H1 (cell line): ENCODE data around the gene OR2K2. TPM values are rescaled to one million over a fixed set of nuclear protein-coding genes. Genes with fewer than 3 reads are reported as not detected.

Experiments
- CTCF ChIA-PET: fragments of 300-600 bp; sonication (Branson Sonifier 250); formaldehyde crosslinking; loops from one replicate; lab custom pipeline; 2021; ENCODE audit not compliant: partially characterized antibody; lab: Charles Lee
- POLR2A ChIA-PET: fragments of 300-600 bp; sonication (Branson Sonifier 250); formaldehyde crosslinking; loops from one replicate; lab custom pipeline; 2021; ENCODE audit warnings: inconsistent platforms; ENCODE audit not compliant: partially characterized antibody; lab: Charles Lee
- DNase-seq, 2 experiments: peaks; one replicate each; pipeline versions ENCODE4 v3.0.0 to v3.0.0-alpha.2; 2010 to 2022; ENCODE audit warnings: low spot score in 2 of 2, low read depth in 1 of 2, mixed read lengths in 1 of 2
- FAIRE-seq: peaks from 2 replicates; lab custom pipeline; 2011; peaks lifted over from hg19 to GRCh38; lab: Jason Lieb, UNC
- H2AFZ ChIP-seq: 2 replicates; pipeline ENCODE4 v1.8.1; 2012; ENCODE audit warnings: low read length, inconsistent platforms
- H2AK5ac ChIP-seq: 2 replicates; pipeline ENCODE4 v1.6.1; 2013; ENCODE audit warnings: low read depth, low read length
- H2BK120ac ChIP-seq: replicated peaks from 2 replicates; pipeline ENCODE3; 2013; ENCODE audit warnings: low read depth, low read length, inconsistent platforms
- H2BK12ac ChIP-seq: 2 replicates; pipeline ENCODE4 v1.6.1; 2013; ENCODE audit warnings: low read depth, low read length
- H2BK15ac ChIP-seq: 2 replicates; pipeline ENCODE4 v1.6.1; 2013; ENCODE audit warnings: low read length
- H2BK20ac ChIP-seq: 2 replicates; pipeline ENCODE4 v1.6.1; 2013; ENCODE audit warnings: low read length
- H2BK5ac ChIP-seq: 2 replicates; pipeline ENCODE4 v1.6.1; 2013; ENCODE audit warnings: low read depth, low read length
- H3K14ac ChIP-seq: 2 replicates; pipeline ENCODE4 v1.6.1; 2013; ENCODE audit warnings: inconsistent platforms; ENCODE audit not compliant: insufficient read length
- H3K18ac ChIP-seq: 2 replicates; pipeline ENCODE4 v1.6.1; 2013; ENCODE audit warnings: low read length; ENCODE audit errors: extremely low read depth
- H3K23ac ChIP-seq: 2 replicates; pipeline ENCODE4 v1.6.1; 2013; ENCODE audit warnings: inconsistent platforms; ENCODE audit not compliant: insufficient read length
- H3K23me2 ChIP-seq: 2 replicates; pipeline ENCODE4 v1.6.1; 2013; ENCODE audit warnings: low read depth, low read length
- H3K27ac ChIP-seq: 2 replicates; pipeline ENCODE4 v1.6.1; 2011; ENCODE audit warnings: low read depth, low read length, inconsistent platforms
- H3K27me3 ChIP-seq, 4 experiments: replicated peaks in 1 of 4; 1 replicate in 1 of 4; 2 replicates in 3 of 4; pipeline versions ENCODE4 v1.6.1 to v1.8.1; 2011 to 2013; ENCODE audit warnings: low read length in 3 of 4, mild to moderate bottlenecking in 3 of 4, inconsistent platforms in 2 of 4, mixed read lengths in 2 of 4, moderate library complexity in 1 of 4; ENCODE audit not compliant: control insufficient read depth in 3 of 4, insufficient read depth in 3 of 4; ENCODE audit errors: extremely low read depth in 1 of 4
- H3K36me3 ChIP-seq, 4 experiments: 2 replicates each; pipeline versions ENCODE4 v1.6.1 to v1.8.1; 2011 to 2013; ENCODE audit warnings: mild to moderate bottlenecking in 4 of 4, low read length in 3 of 4, moderate library complexity in 2 of 4, control low read depth in 1 of 4, inconsistent platforms in 1 of 4; ENCODE audit not compliant: insufficient read depth in 4 of 4, control insufficient read depth in 2 of 4
- H3K4ac ChIP-seq: replicated peaks from 2 replicates; pipeline ENCODE3; 2013; ENCODE audit warnings: low read length, low read depth, mixed read lengths, inconsistent platforms; ENCODE audit not compliant: insufficient read length
- H3K4me1 ChIP-seq, 4 experiments: replicated peaks in 1 of 4; 1 replicate in 1 of 4; 2 replicates in 3 of 4; pipeline versions ENCODE4 v1.6.1 to v1.8.1; 2011 to 2013; ENCODE audit warnings: low read length in 3 of 4, inconsistent platforms in 2 of 4, mixed read lengths in 1 of 4; ENCODE audit not compliant: insufficient read depth in 4 of 4, control insufficient read depth in 3 of 4
- H3K4me2 ChIP-seq, 2 experiments: 2 replicates each; pipeline versions ENCODE4 v1.6.1 to v1.8.1; 2011 to 2013; ENCODE audit warnings: low read depth in 2 of 2, low read length in 2 of 2, control low read depth in 1 of 2, inconsistent platforms in 1 of 2, mild to moderate bottlenecking in 1 of 2; ENCODE audit not compliant: insufficient read depth in 1 of 2
- H3K4me3 ChIP-seq, 4 experiments: fragments of 200-600, 300-600 bp in 1 of 4; sonication (generic), shearing (Covaris generic), sonication (Bioruptor Twin) in 1 of 4; 2 replicates each; pipeline versions ENCODE4 v1.5.1 to v1.8.1; 2011 to 2016; ENCODE audit warnings: low read length in 4 of 4, low read depth in 3 of 4, control low read depth in 2 of 4, inconsistent platforms in 2 of 4, mild to moderate bottlenecking in 2 of 4, mixed read lengths in 1 of 4, moderate library complexity in 1 of 4; ENCODE audit not compliant: insufficient read depth in 2 of 4; ENCODE audit errors: extremely low read depth in 1 of 4
- H3K56ac ChIP-seq: replicated peaks from 2 replicates; pipeline ENCODE3; 2013; ENCODE audit warnings: low read depth, mild to moderate bottlenecking, mixed read lengths, low read length, inconsistent platforms; ENCODE audit not compliant: insufficient read length
- H3K79me1 ChIP-seq: 2 replicates; pipeline ENCODE4 v1.6.1; 2013; ENCODE audit warnings: low read depth, low read length, control low read depth
- H3K79me2 ChIP-seq, 2 experiments: 2 replicates each; pipeline versions ENCODE4 v1.6.1 to v1.8.1; 2012 to 2013; ENCODE audit warnings: low read length in 2 of 2, mild to moderate bottlenecking in 2 of 2, inconsistent platforms in 1 of 2; ENCODE audit not compliant: insufficient read depth in 2 of 2, control insufficient read depth in 1 of 2
- H3K9ac ChIP-seq, 4 experiments: replicated peaks in 1 of 4; 1 replicate in 1 of 4; 2 replicates in 3 of 4; pipeline versions ENCODE4 v1.6.1 to v1.8.1; 2011 to 2013; ENCODE audit warnings: low read depth in 3 of 4, low read length in 3 of 4, control low read depth in 2 of 4, mild to moderate bottlenecking in 2 of 4, moderate library complexity in 2 of 4, inconsistent platforms in 1 of 4; ENCODE audit errors: extremely low read depth in 1 of 4
- H3K9me3 ChIP-seq, 2 experiments: 2 replicates each; pipeline versions ENCODE4 v1.6.1 to v1.8.1; 2012 to 2013; ENCODE audit warnings: mild to moderate bottlenecking in 2 of 2, moderate library complexity in 2 of 2, control low read depth in 1 of 2, inconsistent platforms in 1 of 2, low read depth in 1 of 2, low read length in 1 of 2, mixed read lengths in 1 of 2; ENCODE audit not compliant: insufficient read depth in 2 of 2
- H4K20me1 ChIP-seq, 2 experiments: replicated peaks in 1 of 2; 2 replicates each; pipeline versions ENCODE3 to v1.8.1; 2011 to 2013; ENCODE audit warnings: inconsistent platforms in 2 of 2, low read length in 2 of 2, mild to moderate bottlenecking in 1 of 2; ENCODE audit not compliant: insufficient read depth in 2 of 2, control insufficient read depth in 1 of 2
- H4K5ac ChIP-seq: 2 replicates; pipeline ENCODE4 v1.6.1; 2013; ENCODE audit warnings: low read length, low read depth, mixed read lengths, inconsistent platforms; ENCODE audit not compliant: insufficient read length
- H4K8ac ChIP-seq: 2 replicates; pipeline ENCODE4 v1.8.0; 2013; ENCODE audit warnings: mild to moderate bottlenecking, moderate library complexity, low read length, inconsistent platforms; ENCODE audit not compliant: insufficient read depth; ENCODE audit errors: extremely low read depth
- H4K91ac ChIP-seq: replicated peaks from 2 replicates; pipeline ENCODE3; 2013; ENCODE audit warnings: low read length, mixed read lengths, inconsistent platforms; ENCODE audit not compliant: insufficient read length
- CTCF ChIP-seq, 3 experiments: IDR thresholded peaks; 1 replicate in 2 of 3; 2 replicates in 1 of 3; pipeline versions ENCODE4 v1.5.1 to v1.6.1; 2011; ENCODE audit warnings: low read length in 3 of 3, mild to moderate bottlenecking in 3 of 3, inconsistent platforms in 2 of 3, low read depth in 1 of 3, moderate library complexity in 1 of 3; ENCODE audit not compliant: insufficient read depth in 1 of 3; ENCODE audit errors: control extremely low read depth in 1 of 3
- RAD21 ChIP-seq, 2 experiments: IDR thresholded peaks in 1 of 2; conservative IDR thresholded peaks in 1 of 2; 2 replicates each; pipeline ENCODE4 v1.6.1; 2011; ENCODE audit warnings: low read depth in 2 of 2, low read length in 2 of 2, improper control_type of control experiment in 1 of 2, inconsistent platforms in 1 of 2, mild to moderate bottlenecking in 1 of 2, moderate library complexity in 1 of 2
- TAF7 ChIP-seq: optimal IDR thresholded peaks from 2 replicates; pipeline ENCODE3; 2011; ENCODE audit warnings: low read depth, mild to moderate bottlenecking, inconsistent platforms, low read length, moderate library complexity, borderline replicate concordance
- WGBS, 2 experiments: shearing (Covaris generic) in 1 of 2; methylation state at CpG; one replicate each; pipeline versions ENCODE4 v1.1.6 to v1.1.7; 2013 to 2015; ENCODE audit warnings: low lambda C conversion rate in 2 of 2, mixed read lengths in 2 of 2, inconsistent platforms in 1 of 2, low coverage in 1 of 2, missing lambda C conversion rate in 1 of 2; ENCODE audit not compliant: insufficient replicate concordance in 2 of 2, insufficient coverage in 1 of 2, insufficient read length in 1 of 2; ENCODE audit errors: extremely low coverage in 1 of 2, missing lambda C conversion rate in 1 of 2; 5-methylcytosine and 5-hydroxymethylcytosine counted together
- polyA plus RNA-seq, 7 experiments: library from polyadenylated mRNA; depleted of rRNA in 3 of 7; stranded (reverse) in 5 of 7; unstranded in 2 of 7; fragments of >200 nt in 5 of 7; fragments of 200-250 nt in 2 of 7; gene quantifications; 1 replicate in 5 of 7; 2 replicates in 1 of 7; 4 replicates in 1 of 7; pipeline versions ENCODE4 v1.2.1 to v1.2.3, GENCODE V29; 2011 to 2013; ENCODE audit warnings: missing spikeins in 2 of 7, mixed read lengths in 2 of 7
- total RNA-seq: library from RNA; stranded (reverse); fragmentation: NEBNext Ultra II Directional; extraction: Animal tissue kit (Norgen Biotek cat#: 25700); gene quantifications from 2 replicates; pipeline ENCODE4 v1.2.1, GENCODE V29; 2021

Gene OR2K2
- total and polyA plus RNA-seq, 2 of the 8 experiments (the other 6 are each of a cell fraction or from before 2014, with no cell fraction given): not detected

- POLR2A ChIA-PET: no interaction called here
- H4K8ac ChIP-seq: no peak overlapping the region
- H3K23ac ChIP-seq: no peak overlapping the region
- WGBS, 2 experiments: 94% methylated on average over 4 of the region's 4 CpGs; no CpG with 5 or more reads in 1 of the 2 experiments
- DNase-seq (no peak), FAIRE-seq (no peak)
- no peaks in the 10 kb centered on the region for H3K79me1 ChIP-seq
- no peaks in the 10 kb centered on the region for H3K23me2 ChIP-seq
- H2BK120ac ChIP-seq: no peak overlapping the region
- H2AFZ ChIP-seq: no peak overlapping the region
- no peak overlapping the region for H3K4me3 ChIP-seq
- TF ChIP-seq RAD21 (IDR thresholded peaks at IDR 0.05 in 1 of 2, conservative IDR thresholded peaks at IDR 0.05 in 1 of 2; ENCODE audit: low read depth in 2 of 2, low read length in 2 of 2): peak; percentile 9 to 33; a peak in 1 of 4 replicates
- TF ChIP-seq TAF7: no peak
- TF ChIP-seq CTCF (IDR thresholded peaks at IDR 0.05; ENCODE audit: control extremely low read depth in 1 of 3, insufficient read depth in 1 of 3, low read depth in 1 of 3, low read length in 3 of 3): peak in 2 of 3 experiments; percentile 9 to 22; a peak in 1 of 4 replicates
- H3K27me3 ChIP-seq: no peaks in the 10 kb centered on the region
- CTCF ChIA-PET: interaction anchor here (0.6 to 1.4 kb wide), 6 partner anchors 13 to 1084 kb away, joined by 3 to 5 read pairs (median 3); no protein-coding TSS in a partner anchor
- no peak overlapping the region for H4K91ac ChIP-seq
- no peak overlapping the region for H2BK12ac ChIP-seq
- no peaks in the 10 kb centered on the region for H3K36me3 ChIP-seq
- H4K5ac ChIP-seq: no peak overlapping the region
- no peak overlapping the region for H2AK5ac ChIP-seq
- no peak overlapping the region for H2BK20ac ChIP-seq
- no peaks in the 10 kb centered on the region for H3K79me2 ChIP-seq
- H2BK15ac ChIP-seq: no peak overlapping the region
- no peaks in the 10 kb centered on the region for H4K20me1 ChIP-seq
- no peak overlapping the region for H3K27ac ChIP-seq
- H3K4me2 ChIP-seq: no peak overlapping the region
- no peak overlapping the region for H3K56ac ChIP-seq
- no peak overlapping the region for H3K14ac ChIP-seq
- H2BK5ac ChIP-seq: no peak overlapping the region
- H3K4ac ChIP-seq: no peak overlapping the region
- no peaks in the 10 kb centered on the region for H3K4me1 ChIP-seq
- peaks cover 0 to 4% of the 10 kb centered on the region in 2 experiments; a peak in 1 of 4 replicates for H3K9me3 ChIP-seq
- no peak overlapping the region for H3K18ac ChIP-seq
- no peak overlapping the region for H3K9ac ChIP-seq
These were observed 29.8 kb downstream of the OR2K2 start for GRCh38 chr9:111300140-111300735.
